PC-9 (cell line): ENCODE measurements around the gene CPE. TPM values are rescaled to one million over a fixed set of nuclear protein-coding genes. Genes with fewer than 3 reads are reported as not detected.

Source experiments
- BruUV-seq: library from RNA; stranded (reverse); fragments of 400-500 nt; replicated peaks from 2 replicates; lab custom pipeline; 2021; lab: Mats Ljungman, UMichigan
- CTCF ChIA-PET: fragments of 300-600 bp; sonication (Branson Sonifier 250); formaldehyde crosslinking; loops from one replicate; lab custom pipeline; 2022; ENCODE audit warnings: antibody characterized with exemption; lab: Charles Lee
- POLR2A ChIA-PET: fragments of 300-600 bp; sonication (Branson Sonifier 250); formaldehyde crosslinking; loops from one replicate; lab custom pipeline; 2022; ENCODE audit warnings: antibody characterized with exemption; ENCODE audit not compliant: unreplicated experiment; lab: Charles Lee
- DNase-seq, 2 experiments: peaks; one replicate each; pipeline versions ENCODE4 v3.0.0 to v3.0.0-alpha.2; 2015 to 2022; ENCODE audit warnings: mixed read lengths in 1 of 2
- H2AFZ ChIP-seq: fragments of 200-600 bp; sonication (generic); 2 replicates; pipeline ENCODE4 v1.8.1; 2017; ENCODE audit warnings: antibody characterized with exemption
- H3F3A ChIP-seq: fragments of 200-600 bp; sonication (generic); 2 replicates; pipeline ENCODE4 v1.8.1; 2017; ENCODE audit warnings: antibody characterized with exemption, mild to moderate bottlenecking, low read depth; ENCODE audit not compliant: insufficient read depth
- H3K27ac ChIP-seq: fragments of 200-600 bp; sonication (generic); 2 replicates; pipeline ENCODE4 v1.6.1; 2016; ENCODE audit warnings: mixed run types
- H3K27me3 ChIP-seq: fragments of 200-600 bp; sonication (generic); 2 replicates; pipeline ENCODE4 v1.6.1; 2016; ENCODE audit warnings: low read depth, mixed run types; ENCODE audit not compliant: insufficient read depth
- H3K36me3 ChIP-seq: fragments of 200-600 bp; sonication (generic); 2 replicates; pipeline ENCODE4 v1.6.1; 2016; ENCODE audit warnings: low read depth, mixed run types
- H3K4me1 ChIP-seq: fragments of 200-600 bp; sonication (generic); replicated peaks from 2 replicates; pipeline ENCODE4 v1.6.1; 2016; ENCODE audit warnings: mixed run types; ENCODE audit not compliant: insufficient read depth
- H3K4me2 ChIP-seq: fragments of 200-600 bp; sonication (generic); 2 replicates; pipeline ENCODE4 v1.6.1; 2017; ENCODE audit warnings: mixed run types
- H3K4me3 ChIP-seq: fragments of 200-600 bp; sonication (generic); 2 replicates; pipeline ENCODE4 v1.6.1; 2016; ENCODE audit warnings: mixed run types
- H3K79me2 ChIP-seq: fragments of 200-600 bp; sonication (generic); 2 replicates; pipeline ENCODE4 v1.6.1; 2017; ENCODE audit warnings: low read depth, mixed run types
- H3K9me2 ChIP-seq: fragments of 200-600 bp; sonication (generic); 2 replicates; pipeline ENCODE4 v1.8.1; 2017; ENCODE audit warnings: mild to moderate bottlenecking; ENCODE audit not compliant: insufficient read depth
- H3K9me3 ChIP-seq: fragments of 200-600 bp; sonication (generic); 2 replicates; pipeline ENCODE4 v1.8.1; 2016; ENCODE audit warnings: low read depth; ENCODE audit not compliant: insufficient read depth
- H4K20me1 ChIP-seq: fragments of 200-600 bp; sonication (generic); 2 replicates; pipeline ENCODE4 v1.8.1; 2017; ENCODE audit not compliant: insufficient read depth
- CTCF ChIP-seq: fragments of 200-600 bp; sonication (generic); conservative IDR thresholded peaks from 2 replicates; pipeline ENCODE4 v1.6.1; 2017; ENCODE audit warnings: mixed run types, antibody characterized with exemption, mild to moderate bottlenecking, moderate library complexity
- EZH2 ChIP-seq: fragments of 200-600 bp; sonication (generic); IDR thresholded peaks from 2 replicates; pipeline ENCODE4 v1.8.0; 2017; ENCODE audit warnings: antibody characterized with exemption, low read depth
- intact Hi-C: fragments of 100-400 bp; cut with micrococcal nuclease; formaldehyde crosslinking; loops from one replicate; pipeline ENCODE4 v1.10.0; 2022; ENCODE audit not compliant: unreplicated experiment
- total RNA-seq: library from RNA; stranded (reverse); gene quantifications from 2 replicates; pipeline ENCODE4 v1.2.3, GENCODE V29; 2021

Gene CPE
- total RNA-seq, 1 experiment from 2014 or later = 1.3 TPM

- DNase-seq = no peak
- Histone ChIP-seq H3K36me3 (no peaks in the 10 kb centered on the region), H3K4me3 (no peak overlapping the region), H3K27me3 (no peaks in the 10 kb centered on the region), H3K79me2 (no peaks in the 10 kb centered on the region), H4K20me1 (no peaks in the 10 kb centered on the region), H2AFZ (no peak overlapping the region), H3K4me2 (no peak overlapping the region), H3K4me1 (no peaks in the 10 kb centered on the region), H3K27ac (no peak overlapping the region), H3K9me2 (no peaks in the 10 kb centered on the region), H3F3A (no peaks in the 10 kb centered on the region), H3K9me3 (no peaks in the 10 kb centered on the region)
- ChIA-PET CTCF (no interaction called here), POLR2A (no interaction called here)
- intact Hi-C loops = no loop called here
- TF ChIP-seq CTCF (no peak), EZH2 (no peak)
- BruUV-seq = no TSS peak
Observed at GRCh38 chr4:165380805-165381204, 2.0 kb downstream of the CPE start.

DNA sequence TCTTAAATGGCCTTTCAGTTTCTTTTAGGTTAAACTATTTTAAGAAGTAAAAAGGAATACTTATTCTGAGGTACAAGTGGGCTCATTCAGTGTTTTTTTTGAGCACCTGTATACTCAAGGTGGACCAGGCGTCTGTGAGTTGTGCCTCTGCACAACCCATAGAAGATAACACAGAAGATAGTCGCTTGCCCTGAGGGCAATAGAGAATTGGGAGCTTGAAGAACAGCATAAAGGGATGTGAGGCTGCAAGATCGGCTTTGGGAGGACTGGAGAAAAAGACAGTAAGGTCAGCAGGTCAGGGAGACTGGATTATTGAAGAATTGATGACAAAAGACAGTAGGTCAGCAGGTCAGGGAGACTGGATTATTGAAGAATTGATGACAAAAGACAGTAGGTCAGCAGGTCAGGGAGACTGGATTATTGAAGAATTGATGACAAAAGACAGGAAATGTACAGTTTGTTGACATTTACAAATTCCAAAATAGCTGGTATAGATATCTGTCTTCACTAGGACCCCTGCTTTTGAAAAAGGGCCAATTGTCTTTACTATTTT, 3.1 kb downstream of the CPE start:
- intact Hi-C loops = no loop called here
- no peak for TF ChIP-seq EZH2
- no peak for TF ChIP-seq CTCF
- H3K4me1 ChIP-seq = no peaks in the 10 kb centered on the region
- POLR2A ChIA-PET = no interaction called here
- no peaks in the 10 kb centered on the region for H3K9me3 ChIP-seq
- no peaks in the 10 kb centered on the region for H3F3A ChIP-seq
- H3K36me3 ChIP-seq = no peaks in the 10 kb centered on the region
- no peak overlapping the region for H3K27ac ChIP-seq
- no peaks in the 10 kb centered on the region for H4K20me1 ChIP-seq
- H3K4me2 ChIP-seq = no peak overlapping the region
- H3K4me3 ChIP-seq = no peak overlapping the region
- no peaks in the 10 kb centered on the region for H3K9me2 ChIP-seq
- CTCF ChIA-PET = no interaction called here
- H3K79me2 ChIP-seq = no peaks in the 10 kb centered on the region
- no peaks in the 10 kb centered on the region for H3K27me3 ChIP-seq
- no peak for DNase-seq
- BruUV-seq = no TSS peak
- no peak overlapping the region for H2AFZ ChIP-seq

- no peak for DNase-seq
- H3K4me2 ChIP-seq = no peak overlapping the region
- no TSS peak for BruUV-seq
- no peaks in the 10 kb centered on the region for H3F3A ChIP-seq
- intact Hi-C loops = no loop called here
- no peak for TF ChIP-seq EZH2
- TF ChIP-seq CTCF = no peak
- CTCF ChIA-PET = no interaction called here
- no peak overlapping the region for H3K4me3 ChIP-seq
- no peaks in the 10 kb centered on the region for H3K9me2 ChIP-seq
- H3K79me2 ChIP-seq = no peaks in the 10 kb centered on the region
- H4K20me1 ChIP-seq = no peaks in the 10 kb centered on the region
- no peak overlapping the region for H2AFZ ChIP-seq
- H3K9me3 ChIP-seq = no peaks in the 10 kb centered on the region
- no peak overlapping the region for H3K27ac ChIP-seq
- POLR2A ChIA-PET = no interaction called here
- H3K4me1 ChIP-seq = no peaks in the 10 kb centered on the region
- no peaks in the 10 kb centered on the region for H3K27me3 ChIP-seq
- H3K36me3 ChIP-seq = no peaks in the 10 kb centered on the region
Observed at GRCh38 chr4:165382640-165383039, 3.8 kb downstream of the CPE start.
